GM12892 (cell line): ENCODE results near the gene ORC2. TPM values are rescaled to one million over a fixed set of nuclear protein-coding genes. Genes with fewer than 3 reads are reported as not detected.
"Not testable (repeated sequence)": the region's sequence is repeated elsewhere in the genome, so short reads cannot be mapped to it uniquely, and the experiment has no call there.

ENCODE experiments used
- DNase-seq: peaks from one replicate; pipeline ENCODE4 v3.0.0; 2011; ENCODE audit not compliant: insufficient read length
- FAIRE-seq: peaks from 2 replicates; lab custom pipeline; 2011; peaks lifted over from hg19 to GRCh38; lab: Jason Lieb, UNC
- POLR2A ChIP-seq: IDR thresholded peaks from 2 replicates; pipeline ENCODE4 v1.6.1; 2011; ENCODE audit warnings: low read depth, low read length, control low read depth
- POLR2AphosphoS5 ChIP-seq: IDR thresholded peaks from 2 replicates; pipeline ENCODE4 v1.6.1; 2011; ENCODE audit warnings: low read depth, low read length, control low read depth
- TAF1 ChIP-seq: IDR thresholded peaks from 2 replicates; pipeline ENCODE4 v1.6.1; 2011; ENCODE audit warnings: low read depth, mild to moderate bottlenecking, control low read depth, low read length, borderline replicate concordance
- polyA plus RNA-seq: library from polyadenylated mRNA; unstranded; fragments of >200 nt; gene quantifications from one replicate; pipeline ENCODE4 v1.2.1, GENCODE V29; 2012; ENCODE audit warnings: missing spikeins, inconsistent platforms; ENCODE audit not compliant: missing spikeins

Gene ORC2
- polyA plus RNA-seq: 19.4 TPM

- FAIRE-seq (peak; percentile 98), DNase-seq (peak; percentile 84)
- TF ChIP-seq TAF1 (no peak), POLR2A (peak; percentile 69), POLR2AphosphoS5 (peak; percentile 64; the same call in 1 of the 2 replicates)
Observed at GRCh38 chr2:200963124-200963917, at the start of gene ORC2. Gene ORC2, minus strand, starts transcription at chr2:200963660. Its CDS starts 5,537 bp downstream, at chr2:200958123.

DNA sequence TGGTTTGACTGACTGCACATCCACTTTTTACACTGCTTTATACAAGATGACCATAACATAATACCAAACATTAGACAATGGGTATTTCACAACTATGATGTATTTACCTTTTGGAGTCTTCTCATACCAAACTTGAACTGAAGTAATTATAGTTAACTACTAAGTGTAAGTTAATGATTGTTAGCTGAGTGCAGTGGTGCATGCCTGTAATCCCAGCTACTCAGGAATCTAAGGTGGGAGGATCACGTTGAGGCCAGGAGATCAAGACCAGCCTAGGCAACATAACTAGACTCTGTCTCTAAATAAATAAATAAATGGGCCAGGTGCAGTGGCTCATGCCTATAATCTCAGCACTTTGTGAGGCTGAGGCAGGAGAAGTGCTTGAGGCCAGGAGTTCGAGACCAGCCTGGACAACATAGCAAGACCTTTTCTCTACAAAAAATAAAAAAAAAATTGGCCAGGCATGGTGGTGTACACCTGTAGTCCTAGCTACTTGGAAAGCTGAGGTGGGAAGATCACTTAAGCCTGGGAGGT lies 44.9 kb upstream of the ORC2 start:
- no peak for FAIRE-seq
- DNase-seq: no peak
- TF ChIP-seq POLR2AphosphoS5: no peak
- TF ChIP-seq TAF1: no peak
- TF ChIP-seq POLR2A: no peak

DNA sequence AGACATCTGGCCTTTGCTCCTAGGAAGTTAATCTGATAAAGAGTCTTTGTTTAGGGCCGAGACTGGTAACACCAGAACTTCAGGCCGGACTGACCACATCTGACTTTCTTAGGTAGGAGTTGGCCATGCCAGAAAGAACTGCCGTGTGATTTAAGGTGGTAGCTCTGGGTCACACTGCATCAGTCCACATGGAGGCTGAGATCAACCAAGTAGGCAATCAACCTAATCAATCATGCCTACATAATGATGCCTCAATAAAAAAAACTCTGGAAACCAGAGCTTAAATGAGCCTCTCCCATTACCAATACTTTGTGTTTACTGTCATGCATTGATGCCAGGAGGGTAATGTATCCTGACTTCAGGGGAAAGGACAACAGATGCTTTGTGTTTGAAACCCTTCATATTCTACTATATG lies 44.1 kb upstream of the ORC2 start:
- no peak for FAIRE-seq
- DNase-seq: no peak
- TF ChIP-seq TAF1 (no peak), POLR2A (no peak), POLR2AphosphoS5 (no peak)

GRCh38 chr2:201006704-201007103 lies 43.2 kb upstream of the ORC2 start:
- FAIRE-seq: no peak
- no peak for DNase-seq
- TF ChIP-seq POLR2AphosphoS5 (no peak), POLR2A (no peak), TAF1 (no peak)

GRCh38 chr2:201004370-201004769 lies 40.9 kb upstream of the ORC2 start:
- DNase-seq (no peak), FAIRE-seq (no peak)
- TF ChIP-seq POLR2AphosphoS5: no peak
- TF ChIP-seq TAF1: no peak
- TF ChIP-seq POLR2A: no peak

GRCh38 chr2:200993097-200993496 lies 29.6 kb upstream of the ORC2 start:
- TF ChIP-seq TAF1 (no peak), POLR2AphosphoS5 (no peak)
- DNase-seq (no peak), FAIRE-seq (no peak)

DNA sequence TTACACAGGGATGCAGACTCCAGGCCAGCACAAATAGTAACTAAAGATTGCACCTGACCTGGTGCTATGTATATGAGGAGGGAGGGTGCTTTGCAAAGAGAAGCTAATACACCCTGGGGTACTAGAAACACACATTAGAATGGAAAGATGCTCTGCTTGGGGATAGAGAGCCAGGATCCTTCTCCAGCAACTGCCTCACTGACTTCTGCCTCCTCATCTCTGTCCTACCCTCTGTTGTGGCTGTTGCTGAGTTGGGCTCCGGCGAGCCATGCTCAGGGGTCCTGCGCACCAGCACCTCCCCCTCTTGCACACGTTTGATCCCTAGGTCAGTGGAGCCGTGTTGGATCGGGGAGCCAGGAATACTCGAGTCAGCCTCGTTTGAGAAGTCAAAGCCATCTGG lies 23.7 kb upstream of the ORC2 start:
- FAIRE-seq (no peak), DNase-seq (no peak)
- TF ChIP-seq POLR2A (no peak), POLR2AphosphoS5 (no peak), TAF1 (no peak)

DNA sequence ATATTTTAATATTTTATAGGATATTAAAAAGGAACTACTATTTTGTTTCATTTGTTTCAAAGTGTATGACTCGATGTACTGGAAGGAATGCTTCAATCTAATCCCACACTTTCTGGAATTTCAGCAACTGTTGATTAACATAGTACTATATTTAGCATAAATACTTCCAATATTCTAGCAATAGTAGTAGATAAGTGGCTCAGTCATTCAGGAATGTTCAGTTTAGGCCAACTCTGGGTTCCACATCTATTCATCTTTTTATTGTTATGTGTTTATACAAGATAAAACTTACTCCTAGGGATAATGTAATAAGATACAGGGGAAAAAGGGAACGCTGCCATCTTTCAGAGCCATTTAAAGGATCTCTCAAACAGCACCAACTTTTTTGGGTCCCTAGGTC lies 22.3 kb upstream of the ORC2 start:
- DNase-seq: no peak
- no peak for FAIRE-seq
- no peak for TF ChIP-seq TAF1
- no peak for TF ChIP-seq POLR2A
- TF ChIP-seq POLR2AphosphoS5: no peak

DNA sequence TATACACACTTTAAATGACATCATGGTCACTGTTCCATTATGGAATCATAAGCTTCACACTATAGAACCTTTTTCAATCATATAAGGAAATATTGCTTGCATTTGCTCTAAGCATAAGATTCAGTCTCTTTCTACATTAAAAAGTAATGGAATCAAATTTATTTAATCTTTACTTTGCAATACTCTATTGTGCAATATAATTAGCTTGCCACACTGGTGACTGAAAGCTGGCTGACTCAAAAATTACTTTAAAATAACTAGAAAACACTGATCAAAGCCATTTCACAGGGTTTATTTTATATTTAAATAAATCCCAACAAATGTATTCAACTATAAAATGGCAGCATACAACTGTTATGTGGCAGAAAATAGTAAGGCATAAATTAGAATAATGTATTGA lies 13.2 kb upstream of the ORC2 start:
- DNase-seq (no peak), FAIRE-seq (no peak)
- TF ChIP-seq POLR2A (no peak), POLR2AphosphoS5 (no peak), TAF1 (no peak)

DNA sequence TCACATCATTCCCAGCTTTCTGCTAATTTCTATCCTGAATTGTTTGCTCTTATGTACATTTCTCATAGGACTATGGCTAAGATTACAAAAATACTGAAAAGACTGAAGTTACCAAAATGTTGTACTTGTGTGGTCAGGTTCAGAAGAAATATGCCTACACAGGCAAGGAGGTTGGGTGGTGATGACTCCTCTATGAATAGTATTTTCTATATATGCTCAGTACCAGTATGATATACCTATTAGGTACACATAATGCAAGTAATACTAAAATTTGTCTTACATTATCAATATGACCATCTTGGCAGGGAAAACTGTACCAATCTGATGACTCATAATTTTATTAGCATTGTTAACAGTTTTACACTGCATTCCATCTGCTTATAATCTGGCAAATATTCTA lies 12.2 kb upstream of the ORC2 start:
- FAIRE-seq: no peak
- no peak for DNase-seq
- no peak for TF ChIP-seq POLR2A
- TF ChIP-seq POLR2AphosphoS5: no peak
- no peak for TF ChIP-seq TAF1

GRCh38 chr2:200970057-200970456 lies 6.6 kb upstream of the ORC2 start:
- not testable (repeated sequence) for DNase-seq, FAIRE-seq

DNA sequence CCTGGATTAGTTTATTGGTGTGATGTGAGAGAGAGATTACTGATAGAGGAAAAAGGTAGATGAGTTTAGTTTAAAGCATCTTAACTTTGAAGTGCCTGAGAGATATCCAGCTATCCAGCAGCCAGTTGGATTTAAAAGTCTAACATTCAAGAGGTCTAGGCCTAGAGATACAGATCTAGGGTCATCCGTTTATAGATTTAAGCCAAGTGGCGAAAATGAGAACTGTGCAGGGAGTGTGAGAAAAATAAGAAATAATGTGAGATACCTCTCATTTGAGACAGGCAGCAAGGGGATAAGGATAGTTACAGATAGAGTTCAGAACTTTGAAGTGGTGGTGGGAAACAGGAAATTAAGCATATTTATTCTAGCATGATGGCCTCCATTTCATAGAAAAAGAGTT lies 5.3 kb upstream of the ORC2 start:
- DNase-seq (no peak), FAIRE-seq (no peak)
- TF ChIP-seq POLR2A (no peak), POLR2AphosphoS5 (no peak), TAF1 (no peak)

- DNase-seq: no peak
- no peak for FAIRE-seq
- no peak for TF ChIP-seq TAF1
- no peak for TF ChIP-seq POLR2A
- no peak for TF ChIP-seq POLR2AphosphoS5
Observed at GRCh38 chr2:200968162-200968561, 4.7 kb upstream of the ORC2 start.
